Stimulated activated CD8-positive, alpha-beta memory T cell treated with anti-CD3 and anti-CD28 coated beads, Interleukin-15, amount 100 ng/mL, for 1 hour (primary cell): ENCODE measurements around the gene FBXL5.

Experiments used
- DNase-seq: peaks from one replicate; pipeline ENCODE4 v3.0.0-alpha.2; 2020; ENCODE audit warnings: low read depth

Gene FBXL5

GRCh38 chr4:15676039-15676438 lies 20.9 kb upstream of the FBXL5 start:
- no peak for DNase-seq

GRCh38 chr4:15675356-15675755 lies 20.2 kb upstream of the FBXL5 start:
- DNase-seq = no peak

- no peak for DNase-seq
Measured at GRCh38 chr4:15674926-15675325, 19.8 kb upstream of the FBXL5 start.

- DNase-seq = no peak
Measured at GRCh38 chr4:15674046-15674445, 18.9 kb upstream of the FBXL5 start.

- no peak for DNase-seq
Measured at GRCh38 chr4:15673337-15673736, 18.2 kb upstream of the FBXL5 start.

GRCh38 chr4:15672101-15672500 lies 16.9 kb upstream of the FBXL5 start:
- no peak for DNase-seq

GRCh38 chr4:15670576-15670975 lies 15.4 kb upstream of the FBXL5 start:
- DNase-seq = no peak

- no peak for DNase-seq
Measured at GRCh38 chr4:15668566-15669435, 13.6 kb upstream of the FBXL5 start.

DNA sequence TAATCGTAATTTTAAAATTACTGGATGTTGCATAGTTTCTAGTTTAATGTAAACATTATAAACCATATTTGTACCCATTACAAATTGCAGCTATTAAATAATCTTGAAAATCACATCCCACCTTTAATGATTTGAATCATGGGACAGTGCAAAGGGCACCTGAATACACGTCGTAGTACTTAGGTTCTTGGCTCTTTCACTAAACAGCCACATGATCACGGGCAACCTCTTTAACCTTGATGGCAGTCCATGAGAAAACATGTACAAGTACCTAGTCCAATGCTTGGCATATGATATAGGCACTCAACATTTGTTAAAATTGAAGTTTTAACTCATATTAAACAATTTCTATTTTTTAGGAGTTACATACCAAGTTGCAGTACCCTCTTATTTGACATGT lies 11.8 kb upstream of the FBXL5 start:
- no peak for DNase-seq

GRCh38 chr4:15665753-15666365 lies 10.7 kb upstream of the FBXL5 start:
- DNase-seq = no peak

GRCh38 chr4:15659768-15660570 lies 4.8 kb upstream of the FBXL5 start:
- no peak for DNase-seq

GRCh38 chr4:15658781-15659180 lies 3.6 kb upstream of the FBXL5 start:
- DNase-seq = no peak

GRCh38 chr4:15658136-15658770 lies 3.1 kb upstream of the FBXL5 start:
- no peak for DNase-seq

DNA sequence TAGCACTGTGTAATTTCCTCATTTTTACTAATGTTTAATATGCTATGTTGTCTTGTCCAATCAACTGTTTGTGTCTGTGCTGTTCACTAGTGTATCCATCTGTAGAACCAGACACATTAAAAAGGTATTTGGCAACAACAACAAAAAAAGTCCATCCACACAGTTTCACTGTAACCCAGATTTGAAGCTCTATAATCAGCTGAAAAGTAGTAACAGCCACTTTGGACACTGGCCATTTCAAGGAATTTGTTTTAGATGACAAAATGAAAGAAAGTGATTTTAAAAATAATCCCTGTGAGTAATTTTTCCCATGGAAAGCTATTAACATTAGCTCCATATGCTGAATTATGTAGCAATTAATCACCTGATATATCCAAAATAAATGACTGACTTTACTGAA lies 2.2 kb upstream of the FBXL5 start:
- DNase-seq = no peak

GRCh38 chr4:15656038-15656470 lies 897 bp upstream of the FBXL5 start:
- no peak for DNase-seq

GRCh38 chr4:15654593-15655222 lies 449 bp downstream of the FBXL5 start:
- DNase-seq = no peak

- DNase-seq = no peak
Measured at GRCh38 chr4:15653864-15654592, 1.1 kb downstream of the FBXL5 start.

GRCh38 chr4:15653420-15653819 lies 1.7 kb downstream of the FBXL5 start:
- no peak for DNase-seq

GRCh38 chr4:15652841-15653240 lies 2.3 kb downstream of the FBXL5 start:
- no peak for DNase-seq

DNA sequence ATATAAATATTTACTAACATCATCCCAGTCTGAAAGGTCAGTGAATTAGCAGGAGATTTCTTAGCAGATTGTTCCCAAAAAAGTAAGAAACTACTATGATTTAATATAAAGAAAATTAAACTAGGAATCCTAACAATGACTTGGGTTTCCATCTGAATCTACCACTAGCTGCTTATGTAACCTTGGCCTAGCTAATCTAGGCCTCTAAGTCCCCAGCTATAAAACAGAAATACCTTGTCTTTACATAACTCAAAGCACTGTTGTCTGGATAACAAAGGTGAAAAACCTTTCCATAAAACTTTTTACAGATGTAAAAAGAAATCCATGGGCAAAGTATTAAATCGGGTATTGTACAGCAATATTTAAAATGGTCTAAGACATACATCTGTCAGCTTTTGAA lies 3.0 kb downstream of the FBXL5 start:
- DNase-seq = no peak

GRCh38 chr4:15651676-15652075 lies 3.5 kb downstream of the FBXL5 start:
- DNase-seq = no peak
